ENCODE measurements around the gene FAM193A.

- TF ChIP-seq TEAD4 (IDR thresholded peaks at IDR 0.05; ENCODE audit: borderline replicate concordance, insufficient read depth) (no peak), EP300 (IDR thresholded peaks at IDR 0.05; ENCODE audit: borderline replicate concordance in 1 of 2, low read depth in 1 of 2, low read length in 1 of 2) (no peak), GATA2 (CRISPR knock-in tag; IDR thresholded peaks at IDR 0.05) (no peak), USF2 (IDR thresholded peaks at IDR 0.05; ENCODE audit: borderline replicate concordance, low read depth, low read length) (no peak), RFX5 (IDR thresholded peaks at IDR 0.05; ENCODE audit: low read length) (no peak), MAX (IDR thresholded peaks at IDR 0.05; ENCODE audit: low read depth) (no peak), CTCF (IDR thresholded peaks at IDR 0.05) (no peak), USF1 (IDR thresholded peaks at IDR 0.05; ENCODE audit: borderline replicate concordance, low read depth) (no peak)
Observed at GRCh38 chr4:2722033-2722432, 185.6 kb downstream of the FAM193A start.

Measured in SK-N-SH (cell line).